ENCODE data around the gene SLC34A1.
A peak's percentile ranks its signal among the peaks of the same experiment; 100 is the strongest.

Gene SLC34A1

GRCh38 chr5:177421062-177421798 lies 37.0 kb downstream of the SLC34A1 start:
- no peaks in the 10 kb centered on the region for H3K36me3 ChIP-seq (replicated peaks; ENCODE audit: insufficient read depth, low read length)
- H2AFZ ChIP-seq (ENCODE audit: low read length): no peak overlapping the region
- H3K9me3 ChIP-seq (replicated peaks; ENCODE audit: insufficient read depth, low read length): no peaks in the 10 kb centered on the region
- no peak overlapping the region for H3K9ac ChIP-seq (ENCODE audit: low read length)
- no peak overlapping the region for H3K4me2 ChIP-seq (ENCODE audit: low read depth, low read length)
- TF ChIP-seq EZH2phosphoT487 (IDR thresholded peaks at IDR 0.05; ENCODE audit: low read length) (no peak), EZH2 (optimal IDR thresholded peaks at IDR 0.05; ENCODE audit: low read depth, low read length) (no peak), CTCF (IDR thresholded peaks at IDR 0.05; ENCODE audit: low read length) (no peak)
- H3K4me1 ChIP-seq (ENCODE audit: low read length): peaks cover 7% of the 10 kb centered on the region
- no peak overlapping the region for H3K27ac ChIP-seq (ENCODE audit: low read length)
- H4K20me1 ChIP-seq (ENCODE audit: insufficient read depth, low read length): no peaks in the 10 kb centered on the region
- no peaks in the 10 kb centered on the region for H3K79me2 ChIP-seq (ENCODE audit: low read length)
- H3F3A ChIP-seq (ENCODE audit: insufficient read depth, low read length): peaks cover 6% of the 10 kb centered on the region; the same call in 1 of the 2 replicates
- no peak for DNase-seq
- H3K27me3 ChIP-seq (replicated peaks; ENCODE audit: insufficient read depth, low read length): no peaks in the 10 kb centered on the region
- no peak overlapping the region for H3K4me3 ChIP-seq (ENCODE audit: low read length)
- H3K9me2 ChIP-seq (replicated peaks; ENCODE audit: insufficient read depth, low read length): no peaks in the 10 kb centered on the region

- no peak overlapping the region for H2AFZ ChIP-seq (ENCODE audit: low read length)
- H4K20me1 ChIP-seq (ENCODE audit: insufficient read depth, low read length): no peaks in the 10 kb centered on the region
- DNase-seq: no peak
- H3K79me2 ChIP-seq (ENCODE audit: low read length): peaks cover 20% of the 10 kb centered on the region
- peaks cover 23% of the 10 kb centered on the region for H3F3A ChIP-seq (ENCODE audit: insufficient read depth, low read length)
- no peak overlapping the region for H3K27ac ChIP-seq (ENCODE audit: low read length)
- no peaks in the 10 kb centered on the region for H3K9me2 ChIP-seq (replicated peaks; ENCODE audit: insufficient read depth, low read length)
- peaks cover 18% of the 10 kb centered on the region for H3K4me1 ChIP-seq (ENCODE audit: low read length)
- no peaks in the 10 kb centered on the region for H3K27me3 ChIP-seq (replicated peaks; ENCODE audit: insufficient read depth, low read length)
- no peak overlapping the region for H3K9ac ChIP-seq (ENCODE audit: low read length)
- H3K9me3 ChIP-seq (replicated peaks; ENCODE audit: insufficient read depth, low read length): no peaks in the 10 kb centered on the region
- no peak overlapping the region for H3K4me3 ChIP-seq (ENCODE audit: low read length)
- no peak for TF ChIP-seq EZH2 (optimal IDR thresholded peaks at IDR 0.05; ENCODE audit: low read depth, low read length)
- no peak for TF ChIP-seq EZH2phosphoT487 (IDR thresholded peaks at IDR 0.05; ENCODE audit: low read length)
- no peak for TF ChIP-seq CTCF (IDR thresholded peaks at IDR 0.05; ENCODE audit: low read length)
- H3K4me2 ChIP-seq (ENCODE audit: low read depth, low read length): no peak overlapping the region
- H3K36me3 ChIP-seq (replicated peaks; ENCODE audit: insufficient read depth, low read length): no peaks in the 10 kb centered on the region
These were observed 39.4 kb downstream of the SLC34A1 start for GRCh38 chr5:177423671-177424070.

- H3K27me3 ChIP-seq (replicated peaks; ENCODE audit: insufficient read depth, low read length): no peaks in the 10 kb centered on the region
- no peak for DNase-seq
- TF ChIP-seq EZH2phosphoT487 (IDR thresholded peaks at IDR 0.05; ENCODE audit: low read length) (no peak), CTCF (IDR thresholded peaks at IDR 0.05; ENCODE audit: low read length) (no peak), EZH2 (optimal IDR thresholded peaks at IDR 0.05; ENCODE audit: low read depth, low read length) (no peak)
- H3K4me1 ChIP-seq (ENCODE audit: low read length): peaks cover 34% of the 10 kb centered on the region
- H3K9me3 ChIP-seq (replicated peaks; ENCODE audit: insufficient read depth, low read length): no peaks in the 10 kb centered on the region
- peaks cover 36% of the 10 kb centered on the region for H3K79me2 ChIP-seq (ENCODE audit: low read length)
- H3K4me3 ChIP-seq (ENCODE audit: low read length): peak overlapping the region; percentile 66
- H2AFZ ChIP-seq (ENCODE audit: low read length): peak overlapping the region; percentile 69
- peaks cover 40% of the 10 kb centered on the region for H3F3A ChIP-seq (ENCODE audit: insufficient read depth, low read length)
- H3K4me2 ChIP-seq (ENCODE audit: low read depth, low read length): peak overlapping the region; percentile 98
- no peaks in the 10 kb centered on the region for H4K20me1 ChIP-seq (ENCODE audit: insufficient read depth, low read length)
- H3K9ac ChIP-seq (ENCODE audit: low read length): peak overlapping the region; percentile 72
- 0 out of 2 replicates have a peak, but pooled peaks cover under 1% of the 10 kb centered on the region for H3K36me3 ChIP-seq (replicated peaks; ENCODE audit: insufficient read depth, low read length)
- H3K9me2 ChIP-seq (replicated peaks; ENCODE audit: insufficient read depth, low read length): no peaks in the 10 kb centered on the region
- peak overlapping the region; percentile 79 for H3K27ac ChIP-seq (ENCODE audit: low read length)
These were observed 41.1 kb downstream of the SLC34A1 start for GRCh38 chr5:177425196-177425800.

Data from MM.1S (cell line).